Forelimb muscle (tissue), 1 donor: ENCODE measurements around the gene GSC. TPM values are rescaled to one million over a fixed set of nuclear protein-coding genes. Genes with fewer than 3 reads are reported as not detected.
"Not testable (repeated sequence)": the region's sequence is repeated elsewhere in the genome, so short reads cannot be mapped to it uniquely, and the experiment has no call there.

ENCODE experiments used
- DNase-seq: peaks from one replicate; pipeline ENCODE4 v3.0.0-alpha.2; 2013; ENCODE audit warnings: low read depth
- polyA plus RNA-seq: library from polyadenylated mRNA; unstranded; fragments of 120-200 nt; gene quantifications from one replicate; pipeline ENCODE4 v1.2.1, GENCODE V29; 2013; ENCODE audit not compliant: insufficient read length

Gene GSC
- 0.33 TPM for polyA plus RNA-seq

DNA sequence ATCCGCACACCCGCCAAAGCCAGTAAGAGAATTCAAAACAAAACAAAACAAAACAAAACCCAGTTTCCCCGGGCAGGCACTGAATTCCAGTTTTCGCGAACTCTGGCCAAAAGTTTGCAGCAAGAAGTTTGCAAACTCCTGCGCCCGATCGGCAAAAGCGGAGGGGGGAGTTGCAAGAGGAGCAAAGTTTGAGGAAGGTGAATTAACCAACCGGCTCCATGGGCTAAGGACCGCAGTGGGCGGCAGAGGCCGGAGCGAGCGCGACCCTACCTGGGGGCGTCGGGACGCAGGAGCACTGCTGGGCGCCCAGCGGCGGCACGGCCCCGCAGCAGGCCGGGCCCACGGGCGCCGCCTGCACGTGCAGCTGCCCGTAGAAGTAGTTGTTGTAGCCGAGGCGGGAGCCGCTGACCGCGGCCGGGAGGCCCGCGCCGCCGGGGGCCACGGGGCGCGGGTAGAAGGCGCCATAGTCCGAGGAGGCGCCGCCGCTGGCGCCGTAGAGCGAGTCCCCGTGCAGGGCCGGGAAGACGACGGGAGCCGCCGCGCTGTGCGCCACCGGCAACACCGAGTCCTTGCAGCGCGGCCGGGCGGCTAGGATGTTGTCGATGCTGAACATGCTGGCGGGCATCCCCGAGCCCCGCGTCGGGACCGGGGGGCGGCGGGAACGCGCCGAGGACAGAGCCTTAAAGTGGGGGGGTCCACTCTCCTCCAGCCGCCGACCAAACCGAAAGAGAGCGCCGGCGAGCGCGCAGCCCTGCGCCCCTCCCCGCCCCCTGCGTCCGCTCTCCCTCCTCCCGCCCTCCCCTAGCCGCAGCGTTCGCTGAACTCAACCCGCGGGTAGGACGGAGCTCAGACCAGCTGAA, at the start of gene GSC:
Gene GSC, minus strand, starts transcription at position 723 of the 860 bp plus-strand sequence. Its CDS starts 98 bp downstream, at position 625.
- no peak for DNase-seq

DNA sequence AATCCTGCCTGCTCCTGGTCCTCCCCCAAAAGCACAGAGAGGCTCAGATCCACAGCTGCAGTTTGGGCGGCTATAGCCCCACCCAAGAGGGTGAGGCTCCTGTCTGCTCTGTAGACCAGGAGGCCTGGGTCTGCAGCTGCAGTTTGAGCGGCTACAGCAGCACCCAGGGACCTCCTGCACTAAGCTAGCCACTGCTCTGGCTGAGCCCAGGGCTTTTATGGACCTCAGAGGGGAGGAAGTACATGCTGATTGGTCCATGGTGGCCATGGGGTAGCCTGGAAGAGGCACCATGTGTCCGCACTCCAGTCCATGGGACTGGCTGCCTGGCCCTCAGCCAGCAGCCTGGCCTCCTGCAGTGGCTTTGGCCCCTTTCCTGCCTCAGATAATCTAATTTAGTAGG, 49.6 kb upstream of the GSC start:
- no peak for DNase-seq

DNA sequence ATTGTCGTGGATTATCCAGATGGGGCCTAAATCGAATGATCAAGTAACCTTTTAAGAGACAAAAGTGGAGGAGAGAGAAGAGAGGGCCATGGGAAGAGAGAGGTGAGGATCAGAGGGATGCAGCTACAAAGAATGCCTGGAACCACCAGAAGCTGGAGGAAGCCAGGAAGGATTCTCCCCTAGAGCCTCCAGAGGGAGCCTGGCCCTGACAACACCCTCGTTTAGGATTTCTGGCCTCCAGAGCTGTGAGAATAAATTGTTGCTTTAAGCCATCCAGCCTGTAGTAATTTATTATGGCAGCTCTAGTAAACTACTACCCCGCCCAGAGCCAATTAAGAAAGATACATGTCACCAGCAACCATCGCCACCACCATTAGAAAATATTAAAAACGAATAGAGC, 46.2 kb upstream of the GSC start:
- DNase-seq, result no peak

DNA sequence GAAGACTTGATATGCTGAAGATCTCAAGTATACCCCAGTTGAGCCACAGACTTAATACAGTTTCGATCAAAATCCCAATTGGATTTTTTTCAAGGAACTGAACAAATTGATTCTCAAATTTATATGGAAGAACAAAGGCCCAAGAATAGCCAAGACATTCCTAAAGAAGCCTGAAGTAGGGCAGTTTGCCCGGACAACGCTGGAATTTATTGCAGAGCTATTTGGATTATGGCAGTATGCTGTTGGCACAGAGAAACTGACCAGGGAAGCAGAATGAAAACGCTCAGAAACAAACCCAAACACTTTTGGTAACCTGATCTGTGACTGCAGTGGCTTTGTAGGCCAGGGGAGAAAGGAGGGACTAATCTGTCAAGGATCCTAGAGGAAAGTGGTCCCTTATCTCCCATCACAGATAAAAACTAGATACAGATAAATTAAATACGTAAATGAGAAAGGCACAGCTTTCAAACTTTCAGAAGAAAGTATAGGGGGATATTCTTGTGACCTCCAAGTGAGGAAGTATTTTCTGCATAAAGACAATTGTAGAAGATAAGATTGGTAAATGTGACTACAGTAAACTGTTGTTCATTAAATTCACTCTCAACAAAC, 35.9 kb upstream of the GSC start:
- DNase-seq, result peak; percentile 31

DNA sequence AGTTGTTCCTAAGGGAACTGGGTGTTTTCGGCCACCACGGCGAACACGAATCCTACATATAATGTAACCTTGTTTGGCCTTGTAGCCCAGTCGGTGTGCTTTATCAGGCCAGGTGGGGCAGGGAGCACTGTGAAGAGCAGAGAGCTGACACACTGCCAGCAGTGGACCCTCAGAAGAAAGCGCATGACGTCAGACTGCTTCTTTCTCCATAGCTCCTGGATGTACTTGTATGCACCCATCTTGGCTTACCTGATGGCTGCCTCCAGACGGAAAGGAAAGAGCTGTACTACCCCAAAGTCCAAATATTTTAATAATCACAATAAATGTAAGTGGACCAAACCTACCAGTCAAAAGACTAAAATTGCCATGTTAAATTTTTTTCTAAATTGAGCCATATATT, 31.3 kb upstream of the GSC start:
- DNase-seq, result no peak

DNA sequence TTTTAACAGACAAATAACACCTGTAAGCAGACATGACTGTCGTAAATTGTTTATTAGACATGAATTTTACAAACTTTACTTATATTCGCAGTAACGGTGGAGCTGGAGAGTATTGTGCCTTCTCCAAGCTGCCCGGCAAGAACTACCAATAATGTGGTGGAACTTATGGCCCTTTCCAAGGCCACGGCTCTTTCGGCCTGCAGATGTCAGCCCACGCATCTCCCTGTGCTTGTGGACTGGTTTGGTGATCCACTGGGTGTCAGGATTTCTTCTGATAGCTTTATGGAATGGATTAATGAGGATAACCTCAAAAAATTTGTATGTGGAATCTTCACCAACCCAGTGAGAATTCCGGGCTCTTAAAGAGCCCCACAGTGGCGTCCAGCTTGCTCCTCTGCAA, 30.9 kb upstream of the GSC start:
- DNase-seq, result not testable (repeated sequence)

DNA sequence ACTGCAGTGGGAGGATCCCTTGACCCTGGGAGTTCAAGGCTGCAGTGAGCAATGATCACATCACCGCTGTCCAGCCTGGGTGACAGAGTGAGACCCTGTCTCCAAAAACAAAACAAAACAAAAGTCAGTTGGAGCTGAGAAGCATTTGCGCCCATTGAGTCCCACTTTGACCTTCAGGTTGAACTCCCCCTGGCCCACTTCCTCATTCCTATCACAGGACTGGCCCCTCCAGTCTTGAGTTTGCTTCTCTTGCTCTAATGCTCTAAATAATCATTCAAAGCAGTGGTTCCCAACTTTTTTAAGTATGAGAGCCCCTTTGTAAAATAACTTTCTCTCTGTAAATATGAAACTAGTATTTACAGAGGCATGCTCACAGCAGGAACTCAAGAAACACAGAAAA, 28.0 kb upstream of the GSC start:
- no peak for DNase-seq

DNA sequence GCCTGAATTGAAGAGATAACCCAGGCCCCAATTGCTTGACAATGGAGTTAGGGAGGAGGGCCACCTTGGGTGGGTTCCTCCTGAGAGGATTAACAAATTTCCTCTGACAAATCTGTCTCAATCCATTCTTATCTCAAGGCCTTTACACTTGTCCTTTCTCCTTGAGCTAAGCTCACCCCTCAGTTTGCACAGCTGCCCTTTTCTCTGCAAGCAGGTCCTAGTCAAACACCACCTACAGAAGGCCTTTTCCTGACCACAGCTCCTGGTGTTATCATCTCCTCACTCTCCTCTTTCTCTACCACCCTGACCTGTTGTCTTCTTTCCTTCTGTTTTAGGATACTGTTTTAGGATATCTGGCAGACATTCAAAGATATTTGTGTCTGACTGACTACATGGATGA, 26.4 kb upstream of the GSC start:
- no peak for DNase-seq

DNA sequence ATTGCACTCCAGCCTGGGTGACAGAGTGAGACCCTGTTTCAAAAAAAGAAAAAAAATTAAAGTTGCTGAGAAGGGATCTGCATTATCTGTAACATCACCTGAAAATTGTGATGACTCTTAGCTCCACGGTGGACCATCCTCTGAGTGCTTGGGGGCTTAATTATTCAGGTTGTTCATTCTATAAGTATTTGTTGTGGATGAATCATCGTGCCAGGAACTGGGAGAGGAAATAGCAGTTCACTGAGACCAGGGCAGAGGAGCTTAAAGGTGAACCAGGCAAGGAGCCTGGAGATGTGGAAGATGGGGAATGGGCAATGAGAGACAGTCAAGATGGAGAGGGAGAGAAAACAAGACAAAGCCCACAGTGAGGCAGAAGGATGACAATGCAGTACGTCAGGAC, 25.5 kb upstream of the GSC start:
- no peak for DNase-seq

DNA sequence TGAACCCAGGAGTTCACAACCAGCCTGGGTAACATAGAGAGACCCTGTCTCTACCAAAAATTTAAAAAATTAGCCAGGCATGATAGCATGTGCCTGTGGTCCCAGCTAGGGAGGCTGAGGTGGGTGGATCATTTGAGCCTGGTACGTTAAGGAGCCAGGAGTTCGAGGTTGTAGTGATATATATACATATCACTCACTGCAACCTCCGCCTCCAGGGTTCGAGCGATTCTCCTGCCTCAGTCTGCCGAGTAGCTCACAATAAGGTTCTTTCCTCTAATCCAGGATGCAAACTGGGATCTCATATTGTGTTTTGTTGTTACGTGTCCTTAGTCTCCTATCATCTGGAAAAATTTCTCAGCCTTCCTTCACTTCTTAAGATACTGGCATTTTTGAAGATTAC, 24.0 kb upstream of the GSC start:
- no peak for DNase-seq

DNA sequence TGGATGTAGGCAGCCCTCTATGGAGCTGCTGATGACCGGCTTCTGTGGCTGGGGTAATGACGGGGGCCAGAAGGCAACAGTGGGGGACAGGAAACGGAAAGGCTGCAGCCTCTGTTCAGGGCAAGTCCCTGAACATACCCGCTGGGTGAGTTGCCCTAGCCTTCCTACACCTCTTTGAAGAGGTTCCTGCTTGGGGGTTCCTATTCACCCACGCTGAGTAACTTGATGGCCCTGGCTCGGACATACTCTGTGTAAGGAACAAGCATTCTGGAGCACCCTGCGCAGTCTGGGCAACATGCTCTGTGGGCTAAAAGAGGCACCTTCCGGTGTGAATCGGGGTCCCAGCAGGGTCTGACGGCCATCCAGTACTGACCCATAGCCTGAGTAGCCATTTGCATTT, 17.7 kb upstream of the GSC start:
- DNase-seq, result no peak

DNA sequence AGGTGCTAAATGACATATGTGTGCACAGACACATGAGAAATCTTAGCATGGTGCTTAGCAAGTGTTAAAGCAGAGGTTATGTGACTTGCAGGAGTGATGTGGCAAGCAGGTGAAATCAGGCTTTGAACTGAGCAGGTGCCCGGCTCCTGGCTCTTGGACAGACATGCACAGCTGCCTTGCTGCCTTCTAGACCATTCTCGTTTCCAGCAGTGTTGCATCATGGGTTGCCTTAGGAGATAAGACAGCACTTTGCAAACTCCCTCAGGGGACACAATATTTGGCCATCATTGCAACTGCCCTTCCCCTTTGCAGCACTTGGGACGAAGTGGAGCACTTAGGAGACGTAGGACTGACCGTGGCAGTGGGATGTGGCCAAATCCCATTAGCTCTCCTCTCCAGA, 17.2 kb upstream of the GSC start:
- DNase-seq, result no peak

DNA sequence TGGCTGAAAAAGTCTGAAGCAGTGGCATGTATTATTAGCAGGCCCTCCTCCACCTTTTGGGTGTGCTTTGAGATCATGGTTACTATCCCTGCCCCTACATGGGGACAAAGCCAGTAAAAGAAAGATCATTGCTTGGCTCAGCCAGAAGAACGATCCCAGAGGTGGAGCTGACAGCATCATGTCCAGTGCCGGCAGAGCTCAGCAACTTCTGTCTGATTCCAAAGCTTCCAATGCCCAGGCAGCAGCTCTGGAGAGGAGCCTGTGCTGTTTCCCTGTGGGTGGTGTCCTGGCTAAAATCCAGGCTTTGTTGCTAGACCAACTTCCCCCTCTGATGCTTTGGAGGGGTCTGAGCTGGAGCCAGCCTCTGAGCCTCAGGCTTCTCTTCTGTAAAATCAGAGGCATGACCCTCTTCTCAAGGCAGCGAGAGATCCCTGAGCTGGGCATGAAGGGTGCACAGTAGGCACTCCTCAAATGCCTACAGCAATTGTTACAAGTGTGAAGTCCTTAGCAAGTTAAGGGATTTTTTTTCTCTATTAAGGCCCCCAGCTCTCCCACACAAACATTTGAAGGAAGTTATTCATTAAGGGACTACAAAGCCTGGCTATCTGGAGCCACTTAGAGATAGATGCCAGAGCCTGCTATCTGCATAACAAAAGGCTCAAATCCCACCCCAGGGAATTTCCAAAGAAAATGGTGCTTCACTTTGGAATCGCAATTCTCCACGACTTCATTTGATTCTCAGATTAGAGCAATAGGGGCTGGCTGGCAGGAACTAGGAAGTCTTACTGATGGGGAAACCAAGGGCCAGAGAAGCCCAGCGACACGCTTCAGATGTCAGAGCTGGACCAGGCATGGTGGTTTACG, 10.9 kb upstream of the GSC start:
- no peak for DNase-seq

DNA sequence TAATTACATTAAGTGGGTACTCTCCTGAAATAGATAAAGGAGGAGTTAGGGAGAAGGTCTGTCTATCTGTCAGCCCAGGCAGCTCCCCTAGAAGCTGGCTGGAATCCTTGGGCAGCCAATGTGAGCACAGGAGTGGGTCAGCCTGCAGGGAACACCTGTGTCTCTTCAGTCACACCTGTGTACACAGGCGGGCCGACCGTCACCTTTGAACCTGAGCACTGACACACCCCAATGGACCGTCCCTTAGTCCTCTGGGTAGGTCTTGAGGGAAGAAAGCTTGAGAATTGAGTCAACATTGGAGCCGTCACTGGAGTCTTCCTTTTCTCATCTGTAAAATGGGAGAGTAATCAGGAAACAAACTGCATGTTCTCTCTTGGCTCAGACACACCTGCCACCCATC, 9.8 kb upstream of the GSC start:
- no peak for DNase-seq

DNA sequence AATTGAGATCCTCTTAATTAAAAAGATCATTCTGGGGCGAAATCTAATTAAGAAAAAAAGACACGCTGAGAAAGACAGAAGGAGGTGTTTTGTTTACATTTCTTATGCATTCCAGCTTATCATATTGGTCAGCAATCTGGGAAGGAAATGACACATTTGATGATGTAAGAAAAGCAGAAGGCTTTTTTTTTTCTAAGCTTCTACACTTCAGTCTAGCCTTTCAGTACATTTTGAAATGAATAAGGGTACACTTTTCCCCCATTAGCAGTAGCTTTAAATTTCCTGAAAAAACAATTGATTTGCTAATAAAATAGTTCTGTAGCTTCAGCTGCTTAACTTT, 5.9 kb upstream of the GSC start:
- no peak for DNase-seq

DNA sequence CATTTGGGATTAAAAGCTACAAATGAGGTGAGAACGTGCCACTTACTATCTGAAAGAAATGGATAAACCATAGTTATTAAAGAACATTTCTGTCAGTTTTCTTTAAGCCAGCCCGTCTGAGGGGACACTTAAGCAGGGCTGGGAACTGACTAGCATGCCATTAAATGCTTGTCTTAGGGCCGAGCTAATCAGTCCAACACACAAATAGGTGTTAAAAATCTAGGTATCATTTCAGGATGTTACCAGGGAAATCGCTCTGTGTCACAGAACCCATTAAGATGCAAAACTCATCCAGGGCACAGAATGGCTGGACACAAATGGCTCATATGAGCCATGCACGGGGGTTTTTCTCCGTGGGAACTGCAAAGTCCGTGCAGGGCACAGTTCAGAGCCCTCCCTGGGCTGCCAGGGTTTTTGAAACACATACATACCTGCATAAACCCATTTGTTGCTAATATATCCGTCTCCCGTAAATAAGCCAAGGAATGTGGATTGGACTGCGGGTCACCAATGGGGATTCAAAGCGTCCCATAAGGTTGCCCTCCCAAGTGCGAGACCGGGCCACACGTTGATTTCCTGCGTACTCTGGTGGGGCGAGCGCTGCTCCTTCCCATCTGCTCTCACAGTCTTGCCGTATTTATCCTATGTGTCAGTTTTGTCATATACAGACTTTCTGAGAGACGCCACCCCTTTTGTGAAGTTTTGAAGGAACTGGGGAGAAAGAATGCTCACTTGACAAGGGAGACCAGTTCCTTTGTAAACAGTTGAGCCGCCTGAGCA, 5.4 kb upstream of the GSC start:
- no peak for DNase-seq

DNA sequence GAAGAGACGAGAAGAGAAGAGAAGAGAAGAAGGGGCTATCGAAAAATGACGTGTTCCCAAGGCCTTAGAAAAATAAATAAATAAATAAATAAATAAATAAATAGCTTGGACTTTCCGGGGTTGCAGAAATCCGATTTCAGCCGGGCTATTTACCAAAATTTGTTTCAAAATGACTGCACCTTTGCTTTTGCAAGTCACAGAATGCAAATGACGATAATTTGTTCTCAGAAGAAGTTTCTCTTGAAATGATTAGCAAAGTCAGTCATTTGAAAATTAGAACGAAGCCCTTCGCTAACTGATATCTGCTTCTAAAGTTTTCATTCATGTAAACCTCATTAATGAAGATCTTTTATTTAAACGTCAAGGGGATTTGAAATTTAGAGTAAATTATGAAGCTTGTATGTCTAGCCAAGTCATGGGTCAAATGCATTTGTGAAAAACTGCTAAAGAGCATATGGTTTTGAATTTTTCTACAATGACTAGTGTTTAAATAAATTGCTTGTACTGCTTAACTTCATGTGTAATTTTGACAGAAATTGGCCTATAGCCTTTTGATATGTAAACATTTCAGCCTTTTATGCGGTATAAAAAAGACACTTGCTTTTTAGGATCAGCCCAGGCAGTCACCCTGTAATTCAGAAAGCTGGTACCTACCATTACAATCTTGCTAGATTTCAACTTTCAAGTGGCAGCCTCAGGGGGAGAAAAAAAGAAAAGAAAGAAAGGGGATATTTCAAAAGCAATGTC, 4.6 kb upstream of the GSC start:
- DNase-seq, result no peak

DNA sequence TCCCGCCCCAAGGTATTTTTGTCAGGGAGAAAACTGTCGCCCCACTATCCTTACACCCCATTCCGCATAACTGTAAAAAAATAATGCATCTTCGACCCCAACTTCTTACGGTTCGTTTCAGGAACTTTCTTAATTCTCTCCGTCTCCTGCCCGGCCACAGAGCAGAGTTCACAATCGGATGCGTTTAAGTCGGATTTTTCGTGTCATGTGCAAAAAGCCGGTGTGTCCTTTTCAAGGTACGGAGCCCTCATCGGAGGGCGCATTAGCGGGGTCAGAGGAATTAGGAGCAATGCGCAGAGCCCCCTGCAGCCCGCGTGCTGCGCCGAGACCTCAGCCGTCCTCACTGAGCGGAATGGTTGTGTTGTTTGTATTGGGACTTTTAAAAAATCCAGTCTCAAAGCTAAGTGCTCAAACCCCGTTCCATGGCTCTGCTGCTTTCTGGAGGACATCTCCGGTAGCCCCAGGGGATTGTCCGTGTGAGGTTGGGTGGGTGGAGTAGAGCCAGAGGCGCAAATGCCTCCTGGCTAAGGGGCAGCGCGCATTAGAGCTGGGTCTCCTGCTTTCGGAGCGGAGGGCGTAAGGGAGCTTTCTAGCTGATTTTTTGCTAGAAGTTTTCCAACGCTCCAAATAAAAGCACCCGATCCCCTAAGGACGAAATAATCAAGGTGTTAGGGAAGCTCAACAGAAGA, 3.9 kb upstream of the GSC start:
- DNase-seq, result no peak

DNA sequence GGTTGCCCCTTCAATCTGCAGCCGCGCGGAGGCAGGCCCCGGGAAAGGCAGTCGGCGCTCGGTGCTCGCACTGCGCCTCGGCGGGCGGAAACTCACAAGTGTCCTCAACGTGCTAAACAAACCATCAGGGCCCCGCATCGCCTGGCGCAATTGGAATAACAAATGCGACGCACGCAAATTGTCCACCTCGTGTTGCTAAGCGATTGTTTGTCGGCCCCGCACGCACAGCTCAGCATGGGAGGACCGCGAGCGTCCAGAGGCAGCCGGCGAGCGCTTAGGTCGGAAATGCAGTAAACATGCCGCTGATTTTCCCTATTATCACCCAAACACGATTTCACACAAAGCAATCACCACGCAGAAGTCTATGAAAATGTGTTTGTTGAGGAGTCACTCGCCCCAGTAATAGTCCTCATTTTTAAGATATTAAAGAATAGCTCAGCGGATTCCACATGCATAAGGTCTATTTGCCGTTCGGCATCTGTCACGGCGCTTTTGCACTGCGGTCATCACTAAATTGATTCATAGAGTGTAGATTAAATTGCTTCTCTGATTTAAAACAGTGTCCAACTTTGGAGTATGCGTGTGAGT, 3.2 kb upstream of the GSC start:
- no peak for DNase-seq

DNA sequence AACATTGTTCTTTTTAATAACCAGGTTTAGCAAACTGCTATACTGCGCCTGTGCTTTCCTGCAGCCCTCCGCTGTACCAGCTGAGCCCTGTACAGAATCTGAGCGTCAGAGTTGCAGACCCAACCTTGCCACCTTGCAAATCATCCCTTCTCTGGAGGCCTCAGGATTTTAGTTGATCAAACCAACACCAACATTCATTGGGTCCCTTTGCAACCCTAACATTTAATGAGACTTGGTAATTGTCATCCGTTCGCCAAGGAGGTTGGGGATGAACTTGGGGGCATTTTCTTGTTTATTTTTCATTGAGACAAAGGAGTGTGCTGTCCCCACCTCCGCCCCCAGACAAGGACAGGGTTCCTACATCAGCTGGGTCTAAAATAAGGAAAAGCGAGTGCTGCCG, 2.6 kb upstream of the GSC start:
- DNase-seq, result no peak
